Heart right ventricle (tissue), 16 donors: ENCODE measurements around the gene ALDH3B2. TPM values are rescaled to one million over a fixed set of nuclear protein-coding genes. Genes with fewer than 3 reads are reported as not detected.
"Not testable (repeated sequence)": the region's sequence is repeated elsewhere in the genome, so short reads cannot be mapped to it uniquely, and the experiment has no call there.

Experiments
- ATAC-seq, 8 donors: fragments of 200-7000 bp; cut with Tn5 transposase; one replicate each; pipeline ENCODE4 v1.9.1; 2020; ENCODE audit warnings: mild to moderate bottlenecking in 8 of 8, moderate library complexity in 8 of 8, moderate number of reproducible peaks in 1 of 8
- DNase-seq, 2 donors: peaks; one replicate each; pipeline ENCODE4 v3.0.0-alpha.2; 2020
- H3K27ac ChIP-seq, 10 donors: fragments of 200-600 bp; sonication (generic) in 2 of 10; one replicate each; pipeline versions ENCODE4 v1.5.0 to v1.8.0; 2020 to 2022; ENCODE audit warnings: mild to moderate bottlenecking in 3 of 10
- H3K27me3 ChIP-seq, 7 donors: fragments of 200-600 bp; one replicate each; pipeline ENCODE4 v1.8.0; 2021 to 2022; ENCODE audit warnings: mild to moderate bottlenecking in 2 of 7
- H3K36me3 ChIP-seq, 9 donors: fragments of 200-600 bp; sonication (generic) in 1 of 9; one replicate each; pipeline versions ENCODE4 v1.5.0 to v1.8.0; 2020 to 2022; ENCODE audit warnings: mild to moderate bottlenecking in 2 of 9
- H3K4me1 ChIP-seq, 9 donors: fragments of 200-600 bp; sonication (generic) in 1 of 9; one replicate each; pipeline versions ENCODE4 v1.5.0 to v1.8.0; 2020 to 2022; ENCODE audit warnings: mild to moderate bottlenecking in 4 of 9
- H3K4me3 ChIP-seq, 10 donors: fragments of 200-600 bp; sonication (generic) in 2 of 10; one replicate each; pipeline versions ENCODE4 v1.5.0 to v1.8.0; 2020 to 2022; ENCODE audit warnings: mild to moderate bottlenecking in 7 of 10, moderate library complexity in 2 of 10
- H3K9me3 ChIP-seq, 11 donors: fragments of 200-600 bp in 10 of 11; sonication (generic) in 2 of 11; one replicate each; pipeline versions ENCODE4 v1.5.0 to v1.8.0; 2013 to 2022; ENCODE audit warnings: mild to moderate bottlenecking in 2 of 11, control low read depth in 1 of 11, moderate library complexity in 1 of 11
- CTCF ChIP-seq, 9 donors: fragments of 200-600 bp; sonication (generic) in 2 of 9; IDR thresholded peaks; one replicate each; pipeline versions ENCODE4 v1.5.0 to v1.8.0; 2021 to 2022; ENCODE audit warnings: antibody characterized with exemption in 9 of 9, mild to moderate bottlenecking in 5 of 9, moderate library complexity in 1 of 9
- WGBS, 2 donors: extraction: QIAGEN DNeasy Blood & Tissue Kit; methylation state at CpG; one replicate each; pipeline ENCODE4 v1.1.7; 2013; ENCODE audit warnings: inconsistent platforms in 1 of 2; 5-methylcytosine and 5-hydroxymethylcytosine counted together
- intact Hi-C, 10 donors: fragments of 100-400 bp; cut with DNase I; formaldehyde crosslinking; loops; one replicate each; pipeline versions ENCODE4 v1.11.1 to v1.14.2; 2022
- polyA plus RNA-seq, 2 donors: library from polyadenylated mRNA; stranded (reverse); fragments of 200-250 nt; gene quantifications; one replicate each; pipeline ENCODE4 v1.2.3, GENCODE V29; 2013
- total RNA-seq, 10 donors: library from RNA; stranded (reverse); fragmentation: NEBNext Ultra II Directional in 3 of 10; extraction: Animal tissue kit (Norgen Biotek cat#: 25700) in 3 of 10; gene quantifications; one replicate each; pipeline versions ENCODE4 v1.2.1 to v1.2.4, GENCODE V29; 2021 to 2023
- donor health status: Arrhythmogenic right ventricular cardiomyopathy.
- donor health status: ischemic (EF 13 %, LVEDD 7.1; RV severe dilation, severe dysfunction).
- donor health status: healthy with polysubstance abuse.
- donor health status: DM: no; HTN: yes; CAD: no.
- donor health status: DM: no; HTN: no; CAD: no.
- donor health status: ischemic (EF 25% LVEDD 6.9; RV normal size, moderate dysfunction).
- donor health status: ischemic (EF 25% LVEDD 5.7; RV mildly dilated, moderate dysfunction).
- donor health status: healthy.
- donor health status: DM: yes; HTN: yes; CAD: no.
- donor health status: Ischemic cardiomyopathy.
- donor health status: ischemic (EF 35%, LVEDD 5.7; RV mildly dilated, moderate dysfunction).
- donor health status: nonischemic (EF 11% LVEDD 7.7; RV severe dilation, severe dysfunction).
- donor health status: DM: yes; HTN: yes; CAD: no.
- donor health status: PGD.
- donor health status: ischemic (EF 29% LVEDD 5.4; RV normal size, mild dysfunction).
- donor health status: nonischemic (EF 23%, LVEDD 6.1; RV moderate dilation, normal function).

Gene ALDH3B2
- total and polyA plus RNA-seq, 12 donors = 0.03 TPM; not detected in 11

GRCh38 chr11:67659651-67660165 is 14.7 kb downstream of the ALDH3B2 start:
- not testable (repeated sequence) for ATAC-seq, H3K27me3 ChIP-seq, DNase-seq, H3K4me1 ChIP-seq, H3K27ac ChIP-seq, H3K4me3 ChIP-seq, H3K36me3 ChIP-seq
- WGBS, 2 donors = 59 to 67% methylated on average over 5 of the region's 5 CpGs
- TF ChIP-seq CTCF (IDR thresholded peaks at IDR 0.05) = peak in 3 of 9 donors; percentile 22 to 49 (median 28)
- intact Hi-C loops = loop anchor here in 5 of 10 donors (2.0 to 10.0 kb wide), 3 partner anchors 31 to 87 kb away; partner anchors contain the start of gene NUDT8 (in 1 of the 5)
- H3K9me3 ChIP-seq = peaks cover 0 to 11% (median 0%) of the 10 kb centered on the region in 11 donors

- intact Hi-C loops = loop anchor here in 5 of 10 donors (2.0 to 10.0 kb wide), 3 partner anchors 26 to 85 kb away; no protein-coding TSS in a partner anchor
- Histone ChIP-seq H3K4me1 (peaks cover 0 to 9% (median 0%) of the 10 kb centered on the region in 9 donors), H3K27ac (no peak overlapping the region), H3K27me3 (no peaks in the 10 kb centered on the region), H3K36me3 (no peaks in the 10 kb centered on the region), H3K9me3 (peaks cover 0 to 11% (median 0%) of the 10 kb centered on the region in 11 donors), H3K4me3 (no peak overlapping the region)
- 44 to 49% methylated on average over 3 of the region's 3 CpGs for WGBS, 2 donors
- TF ChIP-seq CTCF (IDR thresholded peaks at IDR 0.05) = no peak
- DNase-seq = no peak
- ATAC-seq = no peak
Observed at GRCh38 chr11:67657300-67657699, 17.1 kb downstream of the ALDH3B2 start.

GRCh38 chr11:67656278-67656922 is 18.0 kb downstream of the ALDH3B2 start:
- no peak overlapping the region for H3K27ac ChIP-seq
- H3K27me3 ChIP-seq = no peaks in the 10 kb centered on the region
- peaks cover 0 to 11% (median 0%) of the 10 kb centered on the region in 11 donors for H3K9me3 ChIP-seq
- ATAC-seq (no peak), DNase-seq (no peak)
- intact Hi-C loops = loop anchor here in 5 of 10 donors (2.0 to 10.0 kb wide), 3 partner anchors 26 to 84 kb away; no protein-coding TSS in a partner anchor
- no peak for TF ChIP-seq CTCF (IDR thresholded peaks at IDR 0.05)
- no peak overlapping the region for H3K4me3 ChIP-seq
- H3K4me1 ChIP-seq = peaks cover 0 to 9% (median 0%) of the 10 kb centered on the region in 9 donors
- H3K36me3 ChIP-seq = no peaks in the 10 kb centered on the region
- 92 to 94% methylated on average over 4 of the region's 4 CpGs for WGBS, 2 donors

- intact Hi-C loops = loop anchor here in 2 of 10 donors (10.0 kb wide), 1 partner anchor 79 kb away; no protein-coding TSS in a partner anchor
- Histone ChIP-seq H3K4me3 (no peak overlapping the region), H3K4me1 (peaks cover 0 to 13% (median 0%) of the 10 kb centered on the region in 9 donors), H3K9me3 (peaks cover 0 to 11% (median 0%) of the 10 kb centered on the region in 11 donors), H3K27me3 (peaks cover 0 to 17% (median 8%) of the 10 kb centered on the region in 7 donors), H3K36me3 (no peaks in the 10 kb centered on the region), H3K27ac (no peak overlapping the region)
- no peak for TF ChIP-seq CTCF (IDR thresholded peaks at IDR 0.05)
- ATAC-seq = no peak
- DNase-seq = no peak
- WGBS, 2 donors = 70 to 77% methylated on average over 9 of the region's 9 CpGs
Observed at GRCh38 chr11:67654225-67654624, 20.2 kb downstream of the ALDH3B2 start.
